ENCODE results near the gene ANKHD1.

- no peak for TF ChIP-seq POLR2A (IDR thresholded peaks at IDR 0.05)
- TF ChIP-seq, protein P1, sequence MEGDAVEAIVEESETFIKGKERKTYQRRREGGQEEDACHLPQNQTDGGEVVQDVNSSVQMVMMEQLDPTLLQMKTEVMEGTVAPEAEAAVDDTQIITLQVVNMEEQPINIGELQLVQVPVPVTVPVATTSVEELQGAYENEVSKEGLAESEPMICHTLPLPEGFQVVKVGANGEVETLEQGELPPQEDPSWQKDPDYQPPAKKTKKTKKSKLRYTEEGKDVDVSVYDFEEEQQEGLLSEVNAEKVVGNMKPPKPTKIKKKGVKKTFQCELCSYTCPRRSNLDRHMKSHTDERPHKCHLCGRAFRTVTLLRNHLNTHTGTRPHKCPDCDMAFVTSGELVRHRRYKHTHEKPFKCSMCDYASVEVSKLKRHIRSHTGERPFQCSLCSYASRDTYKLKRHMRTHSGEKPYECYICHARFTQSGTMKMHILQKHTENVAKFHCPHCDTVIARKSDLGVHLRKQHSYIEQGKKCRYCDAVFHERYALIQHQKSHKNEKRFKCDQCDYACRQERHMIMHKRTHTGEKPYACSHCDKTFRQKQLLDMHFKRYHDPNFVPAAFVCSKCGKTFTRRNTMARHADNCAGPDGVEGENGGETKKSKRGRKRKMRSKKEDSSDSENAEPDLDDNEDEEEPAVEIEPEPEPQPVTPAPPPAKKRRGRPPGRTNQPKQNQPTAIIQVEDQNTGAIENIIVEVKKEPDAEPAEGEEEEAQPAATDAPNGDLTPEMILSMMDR (IDR thresholded peaks at IDR 0.05) = no peak
Observed at GRCh38 chr5:140566665-140567064, 165.0 kb downstream of the ANKHD1 start.

All from ovary (tissue), 3 donors.